A549 (cell line): Measurements from ENCODE around the gene WDR19. TPM values are rescaled to one million over a fixed set of nuclear protein-coding genes. Genes with fewer than 3 reads are reported as not detected.

Source experiments
- ATAC-seq, 2 experiments: fragments of 200-7000 bp in 1 of 2; fragments of >200 bp in 1 of 2; cut with Nextera tagmentation in 1 of 2; cut with Tn5 transposase in 1 of 2; 3 replicates each; pipeline versions ENCODE4 v1.8.0 to v1.9.1; 2018 to 2020; ENCODE audit warnings: mild to moderate bottlenecking in 1 of 2, moderate library complexity in 1 of 2
- CTCF ChIA-PET: fragments of 300-600 bp; sonication (Branson Sonifier 250); formaldehyde crosslinking; extraction: SDS; loops from one replicate; lab custom pipeline; 2021; ENCODE audit warnings: antibody characterized with exemption, inconsistent platforms; lab: Yijun Ruan, JAX
- POLR2A ChIA-PET: fragments of 350-600 bp; formaldehyde crosslinking; extraction: SDS; loops from one replicate; lab custom pipeline; 2021; ENCODE audit warnings: antibody characterized with exemption, inconsistent platforms; lab: Yijun Ruan, JAX
- DNase-seq, 2 experiments: peaks; one replicate each; pipeline versions ENCODE4 v3.0.0 to v3.0.0-alpha.2; 2011 to 2016; ENCODE audit warnings: low read depth in 1 of 2, low spot score in 1 of 2
- FAIRE-seq: peaks from 2 replicates; lab custom pipeline; 2011; peaks lifted over from hg19 to GRCh38; lab: Jason Lieb, UNC
- H3K27ac ChIP-seq, 2 experiments: fragments of >200 bp; sonication (Bioruptor Twin); formaldehyde crosslinking; 3 replicates each; pipeline ENCODE4 v1.5.1; 2016 to 2017
- H3K4me1 ChIP-seq: fragments of >200 bp; sonication (Bioruptor Twin); formaldehyde crosslinking; 3 replicates; pipeline ENCODE4 v1.6.1; 2016
- H3K4me2 ChIP-seq: fragments of >200 bp; sonication (Bioruptor Twin); formaldehyde crosslinking; 3 replicates; pipeline ENCODE4 v1.6.1; 2016
- H3K4me3 ChIP-seq: fragments of >200 bp; sonication (Bioruptor Twin); formaldehyde crosslinking; 3 replicates; pipeline ENCODE4 v1.5.1; 2016
- H3K9me3 ChIP-seq: fragments of >200 bp; sonication (Bioruptor Twin); formaldehyde crosslinking; 3 replicates; pipeline ENCODE4 v1.6.1; 2016
- ATOH8 ChIP-seq: fragments of 250-450 bp; sonication (Bioruptor Pico); IDR thresholded peaks from 2 replicates; pipeline ENCODE4 v1.5.0; 2020; ENCODE audit warnings: low read depth, mild to moderate bottlenecking, moderate library complexity
- BHLHE40 ChIP-seq: IDR thresholded peaks from 2 replicates; pipeline ENCODE4 v1.6.1; 2012; ENCODE audit warnings: low read depth, low read length, inconsistent platforms
- CEBPB ChIP-seq, 2 experiments: fragments of >200 bp in 1 of 2; sonication (Bioruptor Twin) in 1 of 2; formaldehyde crosslinking in 1 of 2; IDR thresholded peaks; 2 replicates each; pipeline ENCODE4 v1.6.1; 2012 to 2016
- CHD4 ChIP-seq: fragments of 200-600 bp; sonication (generic); IDR thresholded peaks from 2 replicates; pipeline ENCODE4 v1.6.1; 2016; ENCODE audit warnings: antibody characterized with exemption, mild to moderate bottlenecking, borderline replicate concordance
- E2F6 ChIP-seq: IDR thresholded peaks from 2 replicates; pipeline ENCODE4 v1.6.1; 2012; ENCODE audit warnings: low read depth, borderline replicate concordance
- EHMT2 ChIP-seq: fragments of 200-600 bp; sonication (generic); IDR thresholded peaks from 2 replicates; pipeline ENCODE4 v1.6.1; 2016; ENCODE audit warnings: antibody characterized with exemption, low read depth, mild to moderate bottlenecking, moderate library complexity
- ELK1 ChIP-seq: fragments of 150-350 bp; IDR thresholded peaks from 2 replicates; pipeline ENCODE4 v1.6.1; 2014; ENCODE audit warnings: low read depth, mild to moderate bottlenecking, low read length
- FOSL2 ChIP-seq, 2 experiments: fragments of 450-650 bp in 1 of 2; fragments of >200 bp in 1 of 2; sonication (Bioruptor Twin) in 1 of 2; formaldehyde crosslinking; IDR thresholded peaks; 2 replicates each; pipeline versions ENCODE4 v1.5.0 to v1.6.1; 2016 to 2020; ENCODE audit warnings: mild to moderate bottlenecking in 1 of 2, moderate library complexity in 1 of 2
- GATA3 ChIP-seq: IDR thresholded peaks from 2 replicates; pipeline ENCODE4 v1.6.1; 2012; ENCODE audit warnings: borderline replicate concordance
- HDAC2 ChIP-seq: fragments of 200-600 bp; sonication (generic); IDR thresholded peaks from 2 replicates; pipeline ENCODE4 v1.6.1; 2016
- HES2 ChIP-seq: fragments of >200 bp; sonication (Bioruptor Twin); formaldehyde crosslinking; IDR thresholded peaks from 2 replicates; pipeline ENCODE4 v1.6.1; 2016
- HMGXB4 ChIP-seq: fragments of 250-450 bp; sonication (Bioruptor Pico); IDR thresholded peaks from 2 replicates; pipeline ENCODE4 v1.5.0; 2021; ENCODE audit warnings: mild to moderate bottlenecking, moderate library complexity, borderline replicate concordance
- HOXA7 ChIP-seq: fragments of 250-450 bp; sonication (Bioruptor Pico); IDR thresholded peaks from 2 replicates; pipeline ENCODE4 v1.5.0; 2020; ENCODE audit warnings: mild to moderate bottlenecking, moderate library complexity
- HOXB13 ChIP-seq: fragments of 250-450 bp; sonication (Bioruptor Pico); IDR thresholded peaks from 2 replicates; pipeline ENCODE4 v1.5.0; 2020; ENCODE audit warnings: low read depth, mild to moderate bottlenecking, moderate library complexity
- JUN ChIP-seq, 2 experiments: fragments of >200 bp; sonication (Bioruptor Twin); formaldehyde crosslinking; IDR thresholded peaks; 2 replicates in 1 of 2; 3 replicates in 1 of 2; pipeline ENCODE4 v1.6.1; 2016 to 2017
- JUNB ChIP-seq: fragments of >200 bp; sonication (Bioruptor Twin); formaldehyde crosslinking; IDR thresholded peaks from 2 replicates; pipeline ENCODE4 v1.6.1; 2016
- KDM5A ChIP-seq: fragments of 200-600 bp; sonication (generic); IDR thresholded peaks from 2 replicates; pipeline ENCODE4 v1.6.1; 2016; ENCODE audit warnings: antibody characterized with exemption, mild to moderate bottlenecking
- MAZ ChIP-seq: fragments of 150-350 bp; IDR thresholded peaks from 2 replicates; pipeline ENCODE4 v1.6.1; 2014; ENCODE audit warnings: antibody characterized with exemption, low read depth, low read length, borderline replicate concordance
- MYC ChIP-seq: IDR thresholded peaks from 2 replicates; pipeline ENCODE4 v1.6.1; 2012; ENCODE audit warnings: mild to moderate bottlenecking, inconsistent platforms, low read length, improper control_type of control experiment, borderline replicate concordance
- NFE2L2 ChIP-seq: fragments of 150-350 bp; conservative IDR thresholded peaks from 2 replicates; pipeline ENCODE4 v1.6.1; 2014; ENCODE audit warnings: low read length
- NPAS2 ChIP-seq: fragments of 250-450 bp; sonication (Bioruptor Pico); IDR thresholded peaks from 2 replicates; pipeline ENCODE4 v1.8.0; 2022; ENCODE audit warnings: mild to moderate bottlenecking, moderate library complexity, borderline replicate concordance
- PBX3 ChIP-seq: IDR thresholded peaks from 2 replicates; pipeline ENCODE4 v1.6.1; 2012
- PHF8 ChIP-seq: fragments of 200-600 bp; sonication (generic); IDR thresholded peaks from 2 replicates; pipeline ENCODE4 v1.6.1; 2016; ENCODE audit warnings: low read depth, mild to moderate bottlenecking, antibody characterized with exemption, moderate library complexity, borderline replicate concordance
- POLR2AphosphoS2 ChIP-seq: conservative IDR thresholded peaks from 2 replicates; pipeline ENCODE4 v1.6.1; 2012; ENCODE audit warnings: low read length, improper control_type of control experiment, inconsistent platforms
- RAD21 ChIP-seq, 2 experiments: fragments of >200 bp in 1 of 2; sonication (Bioruptor Twin) in 1 of 2; formaldehyde crosslinking in 1 of 2; IDR thresholded peaks in 1 of 2; conservative IDR thresholded peaks in 1 of 2; 2 replicates in 1 of 2; 3 replicates in 1 of 2; pipeline ENCODE4 v1.6.1; 2012 to 2018; ENCODE audit warnings: inconsistent platforms in 1 of 2
- RARB ChIP-seq: fragments of 250-450 bp; sonication (Bioruptor Pico); IDR thresholded peaks from 2 replicates; pipeline ENCODE4 v1.8.0; 2021; ENCODE audit warnings: mild to moderate bottlenecking, moderate library complexity
- RCOR1 ChIP-seq: fragments of 150-350 bp; IDR thresholded peaks from 2 replicates; pipeline ENCODE4 v1.6.1; 2014; ENCODE audit warnings: antibody characterized with exemption, low read length, low read depth
- RFX5 ChIP-seq: fragments of 450-650 bp; IDR thresholded peaks from 2 replicates; pipeline ENCODE4 v1.7.1; 2014; ENCODE audit warnings: antibody characterized with exemption, mild to moderate bottlenecking, moderate library complexity
- SREBF2 ChIP-seq: fragments of 450-650 bp; IDR thresholded peaks from 2 replicates; pipeline ENCODE4 v1.6.1; 2014; ENCODE audit warnings: mild to moderate bottlenecking, moderate library complexity
- TFCP2L1 ChIP-seq: fragments of 250-450 bp; sonication (Bioruptor Pico); IDR thresholded peaks from 2 replicates; pipeline ENCODE4 v1.5.0; 2021; ENCODE audit warnings: mild to moderate bottlenecking
- USF2 ChIP-seq: fragments of 450-650 bp; IDR thresholded peaks from 2 replicates; pipeline ENCODE4 v1.6.1; 2014; ENCODE audit warnings: antibody characterized with exemption
- WGBS: methylation state at CpG from one replicate; pipeline ENCODE4 v1.1.6; 2017; ENCODE audit errors: missing lambda C conversion rate; 5-methylcytosine and 5-hydroxymethylcytosine counted together
- polyA plus RNA-seq, 4 experiments: library from polyadenylated mRNA; depleted of rRNA in 3 of 4; stranded (reverse); fragments of >200 nt; fragmentation: RNase III in 1 of 4; extraction: RNeasy Plus Mini Kit Qiagen cat#74134 plus additional on column Dnase treatment in 1 of 4; gene quantifications; 2 replicates in 3 of 4; 3 replicates in 1 of 4; pipeline ENCODE4 v1.2.3, GENCODE V29; 2011 to 2017

WDR19 gene
- polyA plus RNA-seq, 2 of the 4 experiments (the other 2 are of a cell fraction), result 12.1 to 30.1 TPM

DNA sequence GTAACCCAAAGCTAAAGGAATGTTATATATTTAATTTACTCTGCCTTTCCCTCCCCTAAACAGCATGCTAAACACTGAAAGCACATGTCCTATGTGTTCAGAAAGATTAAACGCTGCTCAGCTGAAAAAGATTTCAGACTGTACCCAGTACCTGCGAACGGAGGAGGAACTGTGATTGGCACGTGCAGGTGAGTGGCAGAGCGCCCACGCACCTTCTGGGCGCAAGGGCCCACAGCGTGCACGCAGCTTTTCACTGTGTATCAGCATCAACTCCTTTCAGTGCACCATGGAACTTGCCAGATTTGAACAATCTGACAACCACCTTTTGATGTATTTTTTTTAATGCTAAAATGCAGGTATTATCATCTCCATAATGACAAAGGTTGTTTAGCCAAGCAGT, 96.1 kb downstream of the WDR19 start:
- WGBS, result 92% methylated on average over 9 of the region's 9 CpGs
- Histone ChIP-seq H3K4me1 (no peaks in the 10 kb centered on the region), H3K4me2 (no peak overlapping the region), H3K4me3 (no peak overlapping the region), H3K9me3 (no peaks in the 10 kb centered on the region), H3K27ac (no peak overlapping the region)
- TF ChIP-seq RFX5, result no peak
- TF ChIP-seq FOSL2 (IDR thresholded peaks at IDR 0.05), result no peak
- no peak for TF ChIP-seq FOSL2 (CRISPR knock-in tag; IDR thresholded peaks at IDR 0.05)
- TF ChIP-seq KDM5A, result no peak
- no peak for TF ChIP-seq PBX3
- no peak for TF ChIP-seq JUN (IDR thresholded peaks at IDR 0.05)
- no peak for TF ChIP-seq CEBPB (IDR thresholded peaks at IDR 0.05)
- TF ChIP-seq RCOR1, result no peak
- no peak for TF ChIP-seq SREBF2
- TF ChIP-seq HDAC2, result no peak
- TF ChIP-seq CHD4, result no peak
- TF ChIP-seq TFCP2L1 (CRISPR knock-in tag), result no peak
- no peak for TF ChIP-seq HOXB13 (CRISPR knock-in tag)
- TF ChIP-seq HES2, result no peak
- TF ChIP-seq MYC, result no peak
- TF ChIP-seq NPAS2, result no peak
- no peak for TF ChIP-seq RAD21 (conservative IDR thresholded peaks at IDR 0.05 in 1 of 2, IDR thresholded peaks at IDR 0.05 in 1 of 2)
- no peak for TF ChIP-seq PHF8
- no peak for TF ChIP-seq EHMT2
- no peak for DNase-seq
- FAIRE-seq, result no peak
- ChIA-PET POLR2A (no interaction called here), CTCF (no interaction called here)
- no peak for ATAC-seq

DNA sequence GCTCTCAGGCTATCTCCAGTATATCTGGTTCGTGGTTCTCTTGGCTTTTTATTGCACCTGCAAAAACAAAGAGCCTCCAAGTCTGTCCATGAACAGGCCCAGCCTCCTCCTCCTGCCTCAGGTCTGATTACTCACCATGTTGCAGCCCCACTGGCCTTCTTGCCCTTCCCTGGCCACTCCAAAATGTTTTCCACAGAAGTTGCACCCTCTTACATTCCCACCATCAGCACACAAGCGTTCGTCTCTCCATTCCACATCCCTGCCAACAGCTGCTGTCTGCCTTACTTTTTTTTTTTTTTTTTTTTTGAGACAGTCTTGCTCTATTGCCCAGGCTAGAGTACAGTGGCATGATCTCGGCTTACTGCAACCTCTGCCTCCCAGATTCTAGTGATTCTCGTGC, 97.1 kb downstream of the WDR19 start:
- CTCF ChIA-PET, result no interaction called here
- no peak for ATAC-seq
- no peak overlapping the region for H3K27ac ChIP-seq

More for the DNA sequence above, 97.1 kb downstream of the WDR19 start:
- H3K9me3 ChIP-seq, result no peaks in the 10 kb centered on the region
- H3K4me1 ChIP-seq, result no peaks in the 10 kb centered on the region
- TF ChIP-seq NFE2L2 (no peak), RCOR1 (no peak), TFCP2L1 (CRISPR knock-in tag) (no peak), SREBF2 (no peak), POLR2AphosphoS2 (no peak), JUNB (no peak), KDM5A (no peak), RARB (no peak), MAZ (no peak), HMGXB4 (CRISPR knock-in tag) (no peak), BHLHE40 (no peak), ATOH8 (CRISPR knock-in tag) (no peak), USF2 (no peak), ELK1 (no peak), HDAC2 (no peak), GATA3 (no peak), HOXA7 (no peak), E2F6 (no peak)
- POLR2A ChIA-PET, result no interaction called here
- FAIRE-seq (no peak), DNase-seq (no peak)
- H3K4me2 ChIP-seq, result no peak overlapping the region
- WGBS, result 96% methylated on average over 5 of the region's 5 CpGs
- no peak overlapping the region for H3K4me3 ChIP-seq
